Measurements from ENCODE around the gene MTFR1L.

The MTFR1L gene

DNA sequence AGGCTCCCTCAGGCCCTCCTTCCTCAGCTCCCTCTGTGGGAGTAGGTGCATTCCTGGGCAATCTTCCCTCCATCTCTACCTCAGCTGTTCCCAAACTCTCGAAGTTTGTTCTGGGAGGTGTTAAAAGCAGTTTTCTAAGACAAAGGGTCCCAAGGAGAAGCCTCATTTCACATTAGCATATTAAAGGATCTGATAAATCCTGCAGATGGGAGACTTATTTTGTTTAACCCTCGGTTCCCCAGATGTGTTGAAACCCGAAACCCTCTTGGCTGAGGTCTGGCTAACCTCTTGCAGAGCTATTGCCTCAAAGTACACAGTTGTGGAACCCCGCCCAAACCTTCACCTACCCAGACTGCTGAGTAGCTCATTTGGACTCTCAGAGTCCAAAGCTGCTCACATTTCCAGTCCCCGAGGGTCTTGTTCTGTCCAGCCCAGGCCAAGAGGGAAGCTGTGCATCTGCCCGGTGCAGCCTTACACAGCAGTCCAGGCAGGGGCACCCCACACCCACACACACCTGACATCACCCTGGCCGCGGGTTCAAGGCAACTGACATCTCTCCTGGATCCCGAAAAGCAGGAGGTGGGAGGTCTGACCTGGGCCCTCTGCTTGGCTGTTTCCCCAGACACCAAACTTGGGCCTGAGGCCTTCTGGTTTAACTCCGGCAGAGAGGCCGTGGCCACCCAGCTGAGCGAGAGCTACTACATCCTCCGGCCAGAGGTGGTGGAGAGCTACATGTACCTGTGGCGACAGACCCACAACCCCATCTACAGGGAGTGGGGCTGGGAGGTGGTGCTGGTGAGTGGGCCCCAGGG is 39.2 kb upstream of the MTFR1L start:
- Histone ChIP-seq H3K27me3 (ENCODE audit: control insufficient read depth in 1 of 2, insufficient read depth in 2 of 2, low read length in 2 of 2) (no peaks in the 10 kb centered on the region), H3K27ac (ENCODE audit: low read depth, low read length) (no peak overlapping the region), H3K9me3 (ENCODE audit: low read length) (no peaks in the 10 kb centered on the region), H3K9ac (ENCODE audit: low read length) (no peak overlapping the region), H3K4me1 (ENCODE audit: insufficient read depth, low read length) (no peaks in the 10 kb centered on the region), H3K36me3 (ENCODE audit: insufficient read depth, low read length) (peaks cover 4% of the 10 kb centered on the region), H3K4me3 (ENCODE audit: low read depth in 1 of 2, low read length in 2 of 2) (no peak overlapping the region)

GRCh38 chr1:25781130-25781433 is 38.7 kb upstream of the MTFR1L start:
- Histone ChIP-seq H3K4me3 (ENCODE audit: low read depth in 1 of 2, low read length in 2 of 2) (no peak overlapping the region), H3K27me3 (ENCODE audit: control insufficient read depth in 1 of 2, insufficient read depth in 2 of 2, low read length in 2 of 2) (no peaks in the 10 kb centered on the region), H3K36me3 (ENCODE audit: insufficient read depth, low read length) (peaks cover 4% of the 10 kb centered on the region), H3K4me1 (ENCODE audit: insufficient read depth, low read length) (peaks cover under 1% of the 10 kb centered on the region), H3K9me3 (ENCODE audit: low read length) (no peaks in the 10 kb centered on the region), H3K27ac (ENCODE audit: low read depth, low read length) (no peak overlapping the region), H3K9ac (ENCODE audit: low read length) (no peak overlapping the region)

DNA sequence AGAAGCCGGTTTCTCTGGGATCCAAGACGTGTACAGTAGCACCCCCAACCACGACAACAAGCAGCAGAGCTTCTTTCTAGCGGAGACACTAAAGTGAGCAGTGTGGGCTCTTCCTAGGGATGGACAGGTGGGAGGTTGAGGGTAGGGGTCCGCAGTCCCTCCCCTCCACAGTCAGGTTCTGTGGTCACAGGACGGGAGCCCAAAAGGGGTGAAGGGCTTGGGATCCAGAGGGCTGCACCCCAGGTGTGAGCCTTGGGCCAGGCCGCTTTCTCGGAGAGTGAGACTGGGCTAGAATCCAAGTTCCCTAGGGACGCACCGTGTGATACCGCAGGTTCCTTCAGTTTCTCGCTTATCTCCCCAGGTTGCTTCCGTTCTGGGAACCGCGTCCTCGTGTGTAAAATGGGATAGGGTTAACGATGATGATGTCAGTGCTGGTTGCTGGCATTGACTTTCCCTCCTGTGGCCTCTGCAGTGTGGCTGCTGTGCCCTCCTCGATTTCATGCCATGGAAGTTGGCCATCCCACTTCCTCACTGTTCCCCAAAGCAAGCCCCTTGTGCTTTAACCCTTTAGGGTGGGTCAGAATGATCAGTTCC is 37.0 kb upstream of the MTFR1L start:
- no peak overlapping the region for H3K27ac ChIP-seq (ENCODE audit: low read depth, low read length)
- H3K4me1 ChIP-seq (ENCODE audit: insufficient read depth, low read length): peaks cover 14% of the 10 kb centered on the region

DNA sequence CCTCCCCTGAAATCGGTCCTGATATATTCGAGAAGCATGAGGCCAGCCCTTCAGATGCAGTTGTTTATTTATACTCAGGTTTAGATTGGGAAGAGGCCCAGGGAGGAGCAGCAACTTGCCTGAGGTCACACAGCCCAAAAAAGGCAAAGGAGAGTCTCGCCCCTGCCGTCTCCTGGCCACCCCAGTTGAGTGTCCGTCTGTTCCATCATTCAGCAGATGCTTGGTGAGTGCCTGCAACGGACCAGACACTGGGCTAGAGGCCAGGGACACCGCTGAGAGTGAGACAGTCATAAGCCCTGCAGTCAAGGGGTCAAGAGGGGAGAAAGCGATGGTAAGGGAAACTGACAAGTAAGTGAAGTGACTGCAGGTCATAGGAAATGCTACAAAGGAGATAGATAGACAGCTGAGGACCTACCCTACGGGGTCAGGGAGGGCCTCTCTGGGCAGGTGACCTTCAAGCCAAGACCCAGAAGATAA is 35.1 kb upstream of the MTFR1L start:
- H3K4me1 ChIP-seq (ENCODE audit: insufficient read depth, low read length): peaks cover 14% of the 10 kb centered on the region
- no peak overlapping the region for H3K27ac ChIP-seq (ENCODE audit: low read depth, low read length)

More for the DNA sequence above, 37.0 kb upstream of the MTFR1L start:
- Histone ChIP-seq H3K9me3 (ENCODE audit: low read length) (no peaks in the 10 kb centered on the region), H3K36me3 (ENCODE audit: insufficient read depth, low read length) (peaks cover 4% of the 10 kb centered on the region), H3K9ac (ENCODE audit: low read length) (no peak overlapping the region), H3K27me3 (ENCODE audit: control insufficient read depth in 1 of 2, insufficient read depth in 2 of 2, low read length in 2 of 2) (no peaks in the 10 kb centered on the region), H3K4me3 (ENCODE audit: low read depth in 1 of 2, low read length in 2 of 2) (no peak overlapping the region)

DNA sequence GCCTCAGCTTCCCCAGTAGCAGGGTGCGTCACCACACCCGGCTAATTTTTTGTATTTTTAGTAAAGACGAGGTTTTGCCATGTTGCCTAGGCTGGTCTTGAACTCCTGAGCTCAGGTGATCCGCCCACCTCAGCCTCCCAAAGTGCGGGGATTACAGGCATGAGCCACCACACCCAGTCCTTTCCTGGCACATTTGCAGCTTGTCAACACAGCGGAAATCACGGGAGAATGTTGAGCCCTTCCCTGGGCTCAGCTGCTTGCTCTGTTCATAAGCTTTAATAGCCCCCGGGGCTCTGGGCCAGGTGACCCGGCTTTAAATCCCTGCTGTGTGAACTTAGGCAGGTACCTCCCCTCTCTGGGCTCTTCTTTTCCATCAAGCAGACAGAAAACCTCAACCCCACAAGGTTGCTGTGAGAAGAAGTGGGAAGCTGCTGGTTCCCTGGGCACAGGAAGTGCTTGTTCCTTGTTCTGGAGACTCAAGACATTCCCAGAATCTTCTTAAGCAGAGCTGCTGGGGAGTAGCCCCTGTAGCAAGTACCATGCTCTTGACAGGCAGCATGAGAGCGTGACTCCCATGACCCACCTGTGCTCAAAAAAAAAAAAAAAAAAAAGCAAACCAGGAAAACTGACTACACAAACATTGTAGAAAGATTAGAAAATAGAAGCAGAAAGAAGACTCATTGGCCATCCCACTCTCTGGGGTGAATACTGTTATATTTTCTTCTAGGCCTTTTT is 34.3 kb upstream of the MTFR1L start:
- H3K27ac ChIP-seq (ENCODE audit: low read depth, low read length): no peak overlapping the region
- H3K9me3 ChIP-seq (ENCODE audit: low read length): no peaks in the 10 kb centered on the region
- H3K4me1 ChIP-seq (ENCODE audit: insufficient read depth, low read length): peaks cover 14% of the 10 kb centered on the region
- H3K36me3 ChIP-seq (ENCODE audit: insufficient read depth, low read length): no peaks in the 10 kb centered on the region
- no peaks in the 10 kb centered on the region for H3K27me3 ChIP-seq (ENCODE audit: control insufficient read depth in 1 of 2, insufficient read depth in 2 of 2, low read length in 2 of 2)
- H3K9ac ChIP-seq (ENCODE audit: low read length): no peak overlapping the region
- H3K4me3 ChIP-seq (ENCODE audit: low read depth in 1 of 2, low read length in 2 of 2): no peak overlapping the region

More for the DNA sequence above, 35.1 kb upstream of the MTFR1L start:
- no peaks in the 10 kb centered on the region for H3K36me3 ChIP-seq (ENCODE audit: insufficient read depth, low read length)
- H3K27me3 ChIP-seq (ENCODE audit: control insufficient read depth in 1 of 2, insufficient read depth in 2 of 2, low read length in 2 of 2): no peaks in the 10 kb centered on the region
- H3K4me3 ChIP-seq (ENCODE audit: low read depth in 1 of 2, low read length in 2 of 2): no peak overlapping the region
- no peak overlapping the region for H3K9ac ChIP-seq (ENCODE audit: low read length)
- H3K9me3 ChIP-seq (ENCODE audit: low read length): no peaks in the 10 kb centered on the region

GRCh38 chr1:25786887-25787759 is 32.6 kb upstream of the MTFR1L start:
- Histone ChIP-seq H3K9me3 (ENCODE audit: low read length) (no peaks in the 10 kb centered on the region), H3K4me1 (ENCODE audit: insufficient read depth, low read length) (peaks cover 14% of the 10 kb centered on the region), H3K36me3 (ENCODE audit: insufficient read depth, low read length) (no peaks in the 10 kb centered on the region), H3K9ac (ENCODE audit: low read length) (no peak overlapping the region), H3K27me3 (ENCODE audit: control insufficient read depth in 1 of 2, insufficient read depth in 2 of 2, low read length in 2 of 2) (no peaks in the 10 kb centered on the region), H3K27ac (ENCODE audit: low read depth, low read length) (no peak overlapping the region), H3K4me3 (ENCODE audit: low read depth in 1 of 2, low read length in 2 of 2) (no peak overlapping the region)

DNA sequence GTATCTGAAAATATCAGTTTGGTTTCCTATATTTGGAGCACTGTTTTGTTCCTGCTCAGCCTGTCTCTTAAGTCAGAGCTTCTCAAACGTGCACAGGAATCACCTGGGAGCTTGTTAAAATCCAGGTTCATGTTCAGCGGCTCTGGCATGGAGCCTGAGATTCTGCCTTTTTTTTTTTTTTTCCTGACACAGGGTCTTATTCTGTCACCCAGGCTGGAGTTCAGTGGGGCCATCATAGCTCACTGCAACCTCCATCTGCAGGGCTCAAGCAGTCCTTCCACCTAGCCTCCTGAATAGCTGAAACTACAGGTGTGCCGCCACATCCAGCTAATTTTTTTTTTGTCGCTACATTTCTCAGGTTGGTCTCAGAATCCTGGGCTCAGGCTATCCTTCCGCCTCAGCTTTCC is 32.0 kb upstream of the MTFR1L start:
- Histone ChIP-seq H3K36me3 (ENCODE audit: insufficient read depth, low read length) (no peaks in the 10 kb centered on the region), H3K27me3 (ENCODE audit: control insufficient read depth in 1 of 2, insufficient read depth in 2 of 2, low read length in 2 of 2) (no peaks in the 10 kb centered on the region), H3K9ac (ENCODE audit: low read length) (no peak overlapping the region), H3K4me1 (ENCODE audit: insufficient read depth, low read length) (peaks cover 14% of the 10 kb centered on the region), H3K4me3 (ENCODE audit: low read depth in 1 of 2, low read length in 2 of 2) (no peak overlapping the region), H3K9me3 (ENCODE audit: low read length) (no peaks in the 10 kb centered on the region), H3K27ac (ENCODE audit: low read depth, low read length) (no peak overlapping the region)

- no peaks in the 10 kb centered on the region for H3K9me3 ChIP-seq (ENCODE audit: low read length)
- H3K4me1 ChIP-seq (ENCODE audit: insufficient read depth, low read length): peaks cover 14% of the 10 kb centered on the region
- no peaks in the 10 kb centered on the region for H3K36me3 ChIP-seq (ENCODE audit: insufficient read depth, low read length)
- H3K27ac ChIP-seq (ENCODE audit: low read depth, low read length): no peak overlapping the region
- H3K9ac ChIP-seq (ENCODE audit: low read length): no peak overlapping the region
- H3K4me3 ChIP-seq (ENCODE audit: low read depth in 1 of 2, low read length in 2 of 2): no peak overlapping the region
- H3K27me3 ChIP-seq (ENCODE audit: control insufficient read depth in 1 of 2, insufficient read depth in 2 of 2, low read length in 2 of 2): no peaks in the 10 kb centered on the region
Measured at GRCh38 chr1:25790472-25790871, 29.3 kb upstream of the MTFR1L start.

DNA sequence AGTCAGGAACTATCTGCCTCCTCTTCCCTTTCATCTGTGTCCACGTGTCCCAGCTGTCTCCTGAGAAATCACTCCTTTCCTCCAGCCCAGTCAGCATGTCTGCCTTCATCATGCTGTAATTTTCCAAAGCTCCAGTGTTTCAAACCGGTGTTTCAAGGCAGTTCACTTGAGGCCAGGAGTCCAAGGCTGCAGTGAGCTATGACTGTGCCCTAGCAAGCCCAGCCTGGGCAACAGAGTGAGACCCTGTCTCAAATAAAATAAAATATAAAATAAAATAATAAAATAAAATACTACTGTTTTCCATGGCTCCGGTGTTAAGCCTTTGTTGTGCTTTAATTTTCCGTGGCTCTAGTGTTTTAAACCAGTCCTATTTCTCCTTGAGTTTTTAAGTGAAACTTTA is 27.6 kb upstream of the MTFR1L start:
- no peak overlapping the region for H3K9ac ChIP-seq (ENCODE audit: low read length)
- no peak overlapping the region for H3K27ac ChIP-seq (ENCODE audit: low read depth, low read length)
- H3K4me1 ChIP-seq (ENCODE audit: insufficient read depth, low read length): peaks cover 11% of the 10 kb centered on the region
- no peaks in the 10 kb centered on the region for H3K9me3 ChIP-seq (ENCODE audit: low read length)
- no peak overlapping the region for H3K4me3 ChIP-seq (ENCODE audit: low read depth in 1 of 2, low read length in 2 of 2)
- H3K36me3 ChIP-seq (ENCODE audit: insufficient read depth, low read length): no peaks in the 10 kb centered on the region
- H3K27me3 ChIP-seq (ENCODE audit: control insufficient read depth in 1 of 2, insufficient read depth in 2 of 2, low read length in 2 of 2): no peaks in the 10 kb centered on the region

DNA sequence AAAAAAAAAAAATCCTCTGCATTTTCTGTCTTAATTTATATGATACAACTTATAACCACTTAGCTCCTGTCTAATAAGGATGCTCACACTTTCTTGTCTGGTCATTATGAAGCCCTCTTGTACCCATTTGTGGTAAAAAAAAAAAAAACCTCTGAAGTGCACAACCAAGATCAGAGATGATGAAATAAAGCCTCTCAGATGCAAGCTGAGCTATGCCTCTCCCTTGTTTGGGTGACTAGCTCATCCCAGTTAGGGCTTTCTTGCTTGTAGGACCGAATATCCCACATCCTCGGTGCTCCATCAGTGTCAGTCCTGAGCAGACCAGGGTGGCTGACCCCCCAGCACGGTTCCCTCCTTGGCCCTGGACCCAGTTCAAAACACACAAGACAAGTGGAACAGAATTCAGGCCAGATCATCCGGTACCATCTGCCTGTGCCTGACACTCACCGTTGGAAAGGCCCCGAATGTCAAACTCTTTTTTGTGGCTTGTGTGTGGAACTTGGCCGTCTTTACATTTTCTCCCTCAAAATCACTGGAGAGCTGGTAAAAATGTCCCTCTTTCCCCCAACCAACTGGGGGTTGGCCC is 26.1 kb upstream of the MTFR1L start:
- Histone ChIP-seq H3K9me3 (ENCODE audit: low read length) (no peaks in the 10 kb centered on the region), H3K27me3 (ENCODE audit: control insufficient read depth in 1 of 2, insufficient read depth in 2 of 2, low read length in 2 of 2) (no peaks in the 10 kb centered on the region), H3K4me3 (ENCODE audit: low read depth in 1 of 2, low read length in 2 of 2) (no peak overlapping the region), H3K9ac (ENCODE audit: low read length) (no peak overlapping the region), H3K36me3 (ENCODE audit: insufficient read depth, low read length) (no peaks in the 10 kb centered on the region), H3K4me1 (ENCODE audit: insufficient read depth, low read length) (peaks cover 7% of the 10 kb centered on the region), H3K27ac (ENCODE audit: low read depth, low read length) (no peak overlapping the region)

DNA sequence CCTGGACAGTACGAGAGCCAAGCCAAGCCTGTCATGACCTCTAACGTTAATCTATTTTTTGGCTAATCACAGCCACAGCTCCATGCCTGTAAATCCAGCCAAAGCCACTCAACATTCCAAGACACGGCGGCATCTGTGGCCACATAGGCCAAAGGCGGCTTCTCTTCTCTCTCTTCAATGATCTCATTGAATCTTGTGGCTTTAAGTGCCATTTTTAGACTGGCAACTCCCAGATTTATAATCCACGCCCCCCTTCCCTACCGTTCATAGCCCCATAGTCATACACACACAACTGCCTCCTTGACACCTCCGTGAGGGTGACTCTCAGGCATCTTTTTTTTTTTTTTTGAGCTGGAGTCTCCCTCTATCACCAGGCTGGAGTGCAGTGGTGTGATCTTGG is 25.4 kb upstream of the MTFR1L start:
- Histone ChIP-seq H3K4me3 (ENCODE audit: low read depth in 1 of 2, low read length in 2 of 2) (no peak overlapping the region), H3K9me3 (ENCODE audit: low read length) (no peaks in the 10 kb centered on the region), H3K27ac (ENCODE audit: low read depth, low read length) (no peak overlapping the region), H3K36me3 (ENCODE audit: insufficient read depth, low read length) (no peaks in the 10 kb centered on the region), H3K9ac (ENCODE audit: low read length) (no peak overlapping the region), H3K4me1 (ENCODE audit: insufficient read depth, low read length) (peaks cover 11% of the 10 kb centered on the region), H3K27me3 (ENCODE audit: control insufficient read depth in 1 of 2, insufficient read depth in 2 of 2, low read length in 2 of 2) (no peaks in the 10 kb centered on the region)
